T-helper 9 cell (primary cell): ENCODE data around the gene CASP12.

Source experiments
- DNase-seq: peaks from one replicate; pipeline ENCODE4 v3.0.0-alpha.2; 2020

The CASP12 gene

GRCh38 chr11:104891135-104891534 lies 7.1 kb downstream of the CASP12 start:
- DNase-seq = no peak

- DNase-seq = no peak
Measured at GRCh38 chr11:104883342-104883741, 14.9 kb downstream of the CASP12 start.

GRCh38 chr11:104881117-104881794 lies 17.0 kb downstream of the CASP12 start:
- DNase-seq = no peak

- no peak for DNase-seq
Measured at GRCh38 chr11:104879514-104880190, 18.6 kb downstream of the CASP12 start.

- DNase-seq = no peak
Measured at GRCh38 chr11:104876861-104877431, 21.3 kb downstream of the CASP12 start.

- no peak for DNase-seq
Measured at GRCh38 chr11:104876324-104876723, 21.9 kb downstream of the CASP12 start.

- no peak for DNase-seq
Measured at GRCh38 chr11:104873252-104873651, 25.0 kb downstream of the CASP12 start.

- no peak for DNase-seq
Measured at GRCh38 chr11:104872393-104872792, 25.9 kb downstream of the CASP12 start.

- DNase-seq = no peak
Measured at GRCh38 chr11:104870910-104871309, 27.4 kb downstream of the CASP12 start.

- no peak for DNase-seq
Measured at GRCh38 chr11:104866815-104867214, 31.4 kb downstream of the CASP12 start.

- DNase-seq = no peak
Measured at GRCh38 chr11:104858882-104859775, 39.1 kb downstream of the CASP12 start.

GRCh38 chr11:104856607-104857006 lies 41.7 kb downstream of the CASP12 start:
- no peak for DNase-seq

- no peak for DNase-seq
Measured at GRCh38 chr11:104855965-104856364, 42.3 kb downstream of the CASP12 start.

GRCh38 chr11:104853276-104853675 lies 45.0 kb downstream of the CASP12 start:
- DNase-seq = no peak

GRCh38 chr11:104852811-104853210 lies 45.4 kb downstream of the CASP12 start:
- DNase-seq = no peak

GRCh38 chr11:104846216-104846615 lies 52.0 kb downstream of the CASP12 start:
- DNase-seq = no peak

- no peak for DNase-seq
Measured at GRCh38 chr11:104844451-104844850, 53.8 kb downstream of the CASP12 start.

- no peak for DNase-seq
Measured at GRCh38 chr11:104843150-104843836, 55.0 kb downstream of the CASP12 start.

GRCh38 chr11:104841973-104842525 lies 56.2 kb downstream of the CASP12 start:
- no peak for DNase-seq

- no peak for DNase-seq
Measured at GRCh38 chr11:104841185-104841584, 57.1 kb downstream of the CASP12 start.

GRCh38 chr11:104837969-104838639 lies 60.2 kb downstream of the CASP12 start:
- DNase-seq = no peak

- DNase-seq = no peak
Measured at GRCh38 chr11:104836691-104837090, 61.6 kb downstream of the CASP12 start.
